ENCODE measurements around the gene TLCD1.

TLCD1 gene

GRCh38 chr17:28686296-28686695, 39.7 kb downstream of the TLCD1 start:
- no peak for DNase-seq (ENCODE audit: low read depth in 2 of 2)

GRCh38 chr17:28685366-28685765, 40.7 kb downstream of the TLCD1 start:
- DNase-seq (ENCODE audit: low read depth in 2 of 2) = no peak

- DNase-seq (ENCODE audit: low read depth in 2 of 2) = no peak
Observed at GRCh38 chr17:28684963-28685362, 41.1 kb downstream of the TLCD1 start.

GRCh38 chr17:28682655-28683054, 43.4 kb downstream of the TLCD1 start:
- no peak for DNase-seq (ENCODE audit: low read depth in 2 of 2)

- DNase-seq (ENCODE audit: low read depth in 2 of 2) = no peak
Observed at GRCh38 chr17:28675980-28676379, 50.1 kb downstream of the TLCD1 start.

GRCh38 chr17:28675490-28675889, 50.5 kb downstream of the TLCD1 start:
- DNase-seq (ENCODE audit: low read depth in 2 of 2) = no peak
